ENCODE measurements around the gene CCNL2. TPM values are rescaled to one million over a fixed set of nuclear protein-coding genes. Genes with fewer than 3 reads are reported as not detected.
A peak's percentile ranks its signal among the peaks of the same experiment; 100 is the strongest.

CCNL2 gene
- total RNA-seq, 1 experiment from 2014 or later = 173 TPM

DNA sequence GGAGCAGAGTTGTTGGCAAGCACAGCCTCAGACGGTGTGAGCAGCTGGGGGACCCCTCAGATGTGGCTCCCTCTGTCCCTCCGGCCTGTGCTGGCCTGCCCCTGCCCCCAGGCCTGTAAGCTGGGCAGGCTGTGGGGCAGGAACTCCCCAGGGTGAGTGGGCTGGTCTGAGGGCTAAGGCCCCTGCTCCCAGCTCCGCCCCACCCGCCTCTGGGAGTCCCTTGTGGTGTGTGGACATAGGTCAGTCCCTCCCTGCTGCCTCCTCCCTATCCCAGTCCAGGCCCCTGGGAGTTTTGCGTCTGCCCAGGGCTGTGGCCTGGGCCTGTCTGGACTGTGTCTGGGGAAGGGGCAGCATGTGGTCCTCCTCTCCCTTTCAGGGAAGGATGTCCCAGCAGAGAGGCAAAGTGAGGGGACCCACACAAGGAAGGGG is 32.7 kb upstream of the CCNL2 start:
- H4K5ac ChIP-seq (ENCODE audit: insufficient read length, low read depth, low read length) = no peak overlapping the region
- no peak overlapping the region for H2BK120ac ChIP-seq (ENCODE audit: low read depth, low read length, poor library complexity, severe bottlenecking)
- no CpG with 5 or more reads among the region's 5 CpGs for WGBS (ENCODE audit: extremely low coverage, insufficient read length, low lambda C conversion rate)
- H3K9me3 ChIP-seq (ENCODE audit: control insufficient read depth, low read depth, low read length) = no peaks in the 10 kb centered on the region
- H4K8ac ChIP-seq (replicated peaks; ENCODE audit: insufficient read length, low read depth, low read length) = no peak overlapping the region
- no peak overlapping the region for H2BK20ac ChIP-seq (ENCODE audit: low read depth, low read length, poor library complexity, severe bottlenecking)
- no peak overlapping the region for H2AK5ac ChIP-seq (ENCODE audit: insufficient read length, low read length)
- no peaks in the 10 kb centered on the region for H3K27me3 Mint-ChIP-seq (ENCODE audit: low read depth)
- H4K20me1 ChIP-seq (ENCODE audit: control insufficient read depth, insufficient read depth, insufficient read length) = no peaks in the 10 kb centered on the region
- H2BK15ac ChIP-seq (ENCODE audit: low read depth, low read length) = no peak overlapping the region
- H3K18ac ChIP-seq (ENCODE audit: insufficient read length, low read depth, low read length) = peak overlapping the region; percentile 17
- H2BK12ac ChIP-seq (ENCODE audit: insufficient read length, low read depth, low read length) = no peak overlapping the region
- H3K56ac ChIP-seq (ENCODE audit: insufficient read length, low read depth, low read length) = no peak overlapping the region
- H2AFZ ChIP-seq (ENCODE audit: low read length) = no peak overlapping the region
- no peak overlapping the region for H3K4me2 ChIP-seq (ENCODE audit: insufficient read depth, insufficient read length, low read length)
- no peak overlapping the region for H2BK5ac ChIP-seq (ENCODE audit: insufficient read length, low read length)
- H3K9ac ChIP-seq (ENCODE audit: extremely low read depth, insufficient read length, low read length) = no peak overlapping the region
- H3K9me3 Mint-ChIP-seq = peaks cover 3 to 4% of the 10 kb centered on the region in 2 experiments; a peak in 4 of 5 replicates
- no peak overlapping the region for H3K4ac ChIP-seq (ENCODE audit: low read depth, low read length)
- no peak overlapping the region; the same call in 1 of the 2 replicates for H3K14ac ChIP-seq (ENCODE audit: insufficient read depth, low read length)
- no peak overlapping the region for H4K91ac ChIP-seq (ENCODE audit: insufficient read length, low read depth, low read length)
- no peak overlapping the region for H3K27ac ChIP-seq (ENCODE audit: insufficient read length, low read depth, low read length)
- no peak overlapping the region for H3K23ac ChIP-seq (ENCODE audit: insufficient read length, low read depth, low read length)
- peaks cover 10% of the 10 kb centered on the region for H3K23me2 ChIP-seq (ENCODE audit: insufficient read length, low read depth, low read length, poor library complexity, severe bottlenecking)
- peak overlapping the region in 1 of 3 experiments; percentile 95; a peak in 1 of 7 replicates for H3K27ac Mint-ChIP-seq
- H3K4me1 Mint-ChIP-seq = peaks cover 31 to 46% of the 10 kb centered on the region in 2 experiments
- DNase-seq = no peak
- H3K79me1 ChIP-seq (ENCODE audit: insufficient read depth, low read depth, low read length, poor library complexity, severe bottlenecking) = no peaks in the 10 kb centered on the region
- H3K79me2 ChIP-seq (ENCODE audit: insufficient read depth, low read length) = peaks cover 2% of the 10 kb centered on the region; the same call in 1 of the 2 replicates
- H3K4me3 Mint-ChIP-seq = no peak overlapping the region; a peak in 1 of 5 replicates
- H3K27me3 ChIP-seq (ENCODE audit: insufficient read depth, low read length) = no peaks in the 10 kb centered on the region
- peaks cover 3 to 5% (median 4%) of the 10 kb centered on the region in 3 experiments; a peak in 5 of 7 replicates for H3K36me3 Mint-ChIP-seq (ENCODE audit: insufficient read depth in 1 of 3, low read depth in 3 of 3)
- no peak overlapping the region for H3T11ph ChIP-seq (ENCODE audit: low read length)
- TF ChIP-seq, protein P1, sequence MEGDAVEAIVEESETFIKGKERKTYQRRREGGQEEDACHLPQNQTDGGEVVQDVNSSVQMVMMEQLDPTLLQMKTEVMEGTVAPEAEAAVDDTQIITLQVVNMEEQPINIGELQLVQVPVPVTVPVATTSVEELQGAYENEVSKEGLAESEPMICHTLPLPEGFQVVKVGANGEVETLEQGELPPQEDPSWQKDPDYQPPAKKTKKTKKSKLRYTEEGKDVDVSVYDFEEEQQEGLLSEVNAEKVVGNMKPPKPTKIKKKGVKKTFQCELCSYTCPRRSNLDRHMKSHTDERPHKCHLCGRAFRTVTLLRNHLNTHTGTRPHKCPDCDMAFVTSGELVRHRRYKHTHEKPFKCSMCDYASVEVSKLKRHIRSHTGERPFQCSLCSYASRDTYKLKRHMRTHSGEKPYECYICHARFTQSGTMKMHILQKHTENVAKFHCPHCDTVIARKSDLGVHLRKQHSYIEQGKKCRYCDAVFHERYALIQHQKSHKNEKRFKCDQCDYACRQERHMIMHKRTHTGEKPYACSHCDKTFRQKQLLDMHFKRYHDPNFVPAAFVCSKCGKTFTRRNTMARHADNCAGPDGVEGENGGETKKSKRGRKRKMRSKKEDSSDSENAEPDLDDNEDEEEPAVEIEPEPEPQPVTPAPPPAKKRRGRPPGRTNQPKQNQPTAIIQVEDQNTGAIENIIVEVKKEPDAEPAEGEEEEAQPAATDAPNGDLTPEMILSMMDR (conservative IDR thresholded peaks at IDR 0.05) = no peak
- peaks cover 2% of the 10 kb centered on the region; the same call in 1 of the 2 replicates for H3K4me1 ChIP-seq (ENCODE audit: insufficient read depth, low read length)
